ENCODE results near the gene FADS1.

FADS1 gene

DNA sequence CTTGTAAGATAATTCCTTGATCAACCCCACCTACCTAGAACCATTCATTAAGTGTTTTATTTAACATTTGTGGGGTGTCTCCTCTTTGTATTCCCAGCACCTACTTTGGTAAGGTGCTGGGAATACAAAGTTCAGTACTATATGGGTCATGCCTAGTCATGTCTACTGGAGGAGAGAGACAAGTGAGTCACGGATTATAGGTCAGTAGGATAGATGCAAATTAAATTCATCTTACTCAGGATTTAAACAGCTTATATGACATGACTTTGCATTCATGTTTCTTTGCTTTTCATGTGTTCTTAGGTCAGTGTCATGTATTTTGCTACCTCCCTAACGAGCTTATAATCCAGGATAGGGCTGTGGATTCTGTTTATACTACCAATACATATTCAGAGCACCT, 3.4 kb upstream of the FADS1 start:
- no peak for DNase-seq

DNA sequence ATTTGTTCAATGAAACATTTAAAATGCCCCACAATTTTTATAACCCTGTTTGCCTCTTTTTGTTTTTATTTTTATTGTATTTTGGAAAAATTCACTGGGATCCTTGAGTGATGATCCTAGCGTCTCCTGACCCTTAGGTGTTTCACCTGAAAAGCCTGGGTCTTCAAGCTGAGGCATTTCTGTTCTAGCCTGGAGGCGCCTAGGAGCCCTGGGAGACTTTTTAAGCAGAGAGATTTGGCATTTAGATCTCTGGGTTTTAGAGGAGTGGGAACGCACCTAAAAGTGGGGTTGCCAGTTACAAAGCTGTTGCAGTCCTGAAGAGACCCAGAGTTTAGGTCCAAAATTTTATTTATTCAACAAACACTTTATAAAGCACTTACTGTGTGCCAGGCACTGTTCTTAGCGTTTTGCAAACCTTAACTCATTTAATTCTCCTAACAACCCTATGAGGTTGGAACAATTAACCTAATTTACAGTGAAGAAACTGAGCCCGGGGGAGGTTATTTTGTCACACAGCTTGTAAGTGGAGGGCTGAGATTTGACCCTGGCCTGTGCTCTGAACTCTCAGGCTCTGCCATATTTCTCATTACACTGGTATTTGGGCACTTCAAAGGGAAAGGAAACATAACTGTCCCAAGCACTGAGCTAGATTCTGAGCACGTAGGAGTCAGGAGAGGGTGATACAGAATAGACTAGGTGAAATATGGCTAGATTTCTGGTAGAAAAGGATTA, 834 bp upstream of the FADS1 start:
- DNase-seq: peak; percentile 41

DNA sequence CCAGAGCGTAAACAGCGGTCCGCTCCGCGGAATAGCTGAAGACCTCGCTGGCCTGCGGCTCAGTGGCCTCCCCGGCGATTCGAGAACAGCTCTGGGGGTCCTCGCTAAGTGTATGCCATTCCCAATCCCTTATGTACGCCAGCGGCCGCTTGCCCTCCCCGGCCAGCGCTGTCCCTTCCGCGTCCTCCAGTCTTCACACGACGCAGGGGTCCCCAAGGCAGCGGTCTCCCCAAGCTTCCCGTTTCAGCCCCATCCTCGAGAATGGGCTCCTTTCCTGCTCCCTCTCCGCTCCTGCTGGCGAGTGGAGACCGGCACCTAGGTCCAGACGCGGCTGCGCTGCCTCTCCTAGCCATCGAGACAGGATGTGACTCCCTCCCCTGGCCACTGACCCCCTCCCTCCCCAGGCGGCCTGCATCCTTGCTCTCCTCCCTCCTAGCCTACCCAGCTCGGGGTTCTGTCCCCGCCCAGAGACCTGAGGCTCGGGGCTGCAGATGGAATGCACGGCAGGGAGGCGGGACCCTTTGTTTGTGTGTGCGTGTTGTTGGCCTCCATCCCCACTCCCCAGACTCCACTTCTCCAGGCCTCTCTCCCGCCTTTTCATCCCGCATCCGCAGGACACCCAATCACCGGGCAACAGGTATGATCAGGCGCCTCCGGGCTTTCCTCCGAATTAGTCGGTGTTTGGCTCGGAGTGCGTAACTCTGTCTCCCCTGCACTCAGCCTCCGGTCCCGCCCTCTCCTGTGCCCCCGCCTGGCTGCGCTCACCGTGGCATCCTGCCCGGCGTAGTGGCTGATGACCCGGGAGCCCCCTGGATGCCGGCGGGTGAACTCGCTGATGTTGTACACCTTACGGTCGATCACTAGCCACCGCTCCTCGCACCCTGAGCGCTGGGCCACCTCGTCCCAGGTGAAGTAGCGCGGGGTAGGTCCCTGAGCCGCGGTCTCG, 740 bp downstream of the FADS1 start:
- DNase-seq: peak; percentile 93

DNA sequence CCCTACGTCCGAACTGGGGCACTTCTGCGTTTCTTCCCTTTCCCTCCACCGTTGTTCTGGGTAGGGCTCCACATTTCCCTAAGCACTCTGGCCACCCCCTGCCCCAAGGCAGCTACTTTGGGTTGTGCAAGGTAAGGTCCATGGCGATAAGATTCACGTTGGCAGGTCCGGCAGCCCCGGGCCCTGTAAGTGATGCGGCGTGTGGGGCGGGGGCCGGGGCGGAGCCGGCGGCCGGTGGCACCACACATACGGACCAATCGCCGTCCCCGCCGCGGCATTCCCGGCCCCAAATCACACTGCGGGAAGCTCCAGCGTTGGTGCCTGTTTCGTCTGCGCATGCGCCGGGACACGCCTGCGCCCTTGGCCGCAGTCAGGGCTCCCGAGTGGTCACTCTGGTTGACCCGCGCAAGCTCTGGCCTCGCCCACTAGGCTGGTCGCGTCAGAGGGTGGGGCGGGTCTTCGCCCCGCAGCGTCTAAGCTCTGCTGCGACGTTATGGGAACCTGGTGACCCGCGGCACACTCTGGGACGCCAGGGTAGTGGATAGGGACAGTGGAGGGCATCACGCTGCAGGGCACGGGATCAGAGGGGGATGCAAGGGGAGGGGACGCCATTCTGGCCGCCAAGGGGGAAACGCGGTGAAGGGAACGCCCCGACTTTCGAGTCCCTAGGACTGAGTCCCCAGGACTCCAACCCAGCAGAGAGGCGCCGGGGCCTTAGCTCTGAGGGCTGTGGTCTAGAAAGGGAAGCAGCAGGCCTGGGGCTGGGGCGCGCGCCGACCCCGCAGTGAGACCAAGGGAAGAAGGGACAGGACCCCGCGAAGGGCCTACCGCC, 1.6 kb downstream of the FADS1 start:
- peak; percentile 97 for DNase-seq

DNA sequence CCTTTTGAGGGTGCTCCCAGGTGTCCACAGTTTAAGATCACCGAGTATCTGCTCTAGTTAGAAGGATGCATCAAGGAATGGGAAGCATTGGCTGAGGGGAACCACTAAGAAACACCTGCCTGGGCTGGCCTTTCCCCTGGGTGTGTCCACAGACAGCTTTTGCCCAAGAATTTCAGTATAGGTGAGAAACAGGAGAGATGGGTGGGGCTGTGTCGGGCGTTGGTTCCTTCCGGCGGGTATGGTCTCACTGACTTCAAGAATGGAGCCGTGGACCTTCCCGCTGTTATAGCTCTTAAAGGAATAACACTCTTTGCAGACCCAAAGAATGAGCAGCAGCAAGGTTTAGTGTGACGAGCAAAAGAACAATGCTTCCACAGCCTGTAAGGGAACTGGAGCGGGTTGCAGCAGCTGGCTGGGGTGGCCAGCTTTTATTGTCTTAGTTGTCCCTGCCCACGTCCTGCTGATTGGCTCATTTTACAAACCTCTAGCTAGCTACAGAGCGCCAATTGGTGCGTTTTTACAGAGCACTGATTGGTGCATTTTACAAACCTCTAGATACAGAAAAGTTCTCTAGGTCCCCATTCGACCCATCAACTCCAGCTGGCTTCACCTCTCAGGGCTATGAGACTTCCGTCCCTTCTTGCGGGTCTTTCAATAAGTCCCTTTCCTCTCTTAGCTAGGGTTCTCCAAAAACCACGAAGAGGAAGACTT, 2.4 kb downstream of the FADS1 start:
- peak; percentile 77 for DNase-seq

DNA sequence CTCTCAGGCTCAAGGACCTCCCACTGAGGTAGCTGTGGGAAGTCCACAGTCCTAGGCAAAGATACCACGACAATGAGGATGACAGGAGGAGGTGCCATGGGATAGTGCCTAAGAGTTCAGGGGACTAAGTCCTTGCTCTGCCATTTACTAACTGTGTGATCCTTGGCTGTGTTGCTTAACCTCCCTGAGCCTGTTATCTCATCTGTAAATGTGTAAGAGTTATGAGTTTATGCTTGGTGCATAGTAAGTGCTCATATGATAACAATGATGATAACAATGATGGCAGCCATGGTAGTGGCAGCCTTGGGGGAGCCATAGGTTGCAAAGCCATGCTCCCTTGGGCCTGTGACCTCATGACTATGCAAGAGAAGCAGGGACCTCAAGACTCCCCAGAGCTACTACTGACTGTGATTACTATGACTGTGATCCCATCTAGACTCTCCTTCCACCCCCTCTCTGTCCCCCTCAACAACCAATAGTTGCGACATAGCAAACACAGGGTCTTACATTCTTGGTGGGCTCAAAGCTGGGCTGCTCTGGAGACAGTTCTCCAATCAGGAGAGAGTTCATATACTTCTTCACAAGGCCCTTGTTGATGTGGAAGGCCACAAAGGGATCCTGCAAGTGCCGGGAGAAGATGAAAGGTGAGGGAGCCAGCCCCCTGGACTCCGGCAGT, 3.9 kb downstream of the FADS1 start:
- DNase-seq: no peak

DNA sequence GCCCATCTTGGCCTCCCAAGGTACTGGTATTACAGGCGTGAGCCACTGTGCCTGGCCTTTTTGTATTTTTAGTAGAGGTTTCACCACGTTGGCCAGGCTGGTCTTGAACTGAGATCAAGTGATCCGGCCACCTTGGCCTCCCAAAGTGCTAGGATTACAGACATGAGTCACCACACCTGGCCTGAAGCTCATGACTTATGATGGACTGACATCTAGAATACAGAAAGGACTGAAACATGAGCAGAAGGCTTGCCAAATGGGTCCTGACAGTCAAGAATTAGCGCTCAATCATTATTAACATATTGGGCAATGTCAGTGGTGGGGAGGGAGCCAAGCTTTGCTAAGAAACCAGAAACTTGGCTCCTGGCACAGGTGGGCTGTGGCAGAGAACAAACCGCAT, 5.0 kb downstream of the FADS1 start:
- DNase-seq: no peak

DNA sequence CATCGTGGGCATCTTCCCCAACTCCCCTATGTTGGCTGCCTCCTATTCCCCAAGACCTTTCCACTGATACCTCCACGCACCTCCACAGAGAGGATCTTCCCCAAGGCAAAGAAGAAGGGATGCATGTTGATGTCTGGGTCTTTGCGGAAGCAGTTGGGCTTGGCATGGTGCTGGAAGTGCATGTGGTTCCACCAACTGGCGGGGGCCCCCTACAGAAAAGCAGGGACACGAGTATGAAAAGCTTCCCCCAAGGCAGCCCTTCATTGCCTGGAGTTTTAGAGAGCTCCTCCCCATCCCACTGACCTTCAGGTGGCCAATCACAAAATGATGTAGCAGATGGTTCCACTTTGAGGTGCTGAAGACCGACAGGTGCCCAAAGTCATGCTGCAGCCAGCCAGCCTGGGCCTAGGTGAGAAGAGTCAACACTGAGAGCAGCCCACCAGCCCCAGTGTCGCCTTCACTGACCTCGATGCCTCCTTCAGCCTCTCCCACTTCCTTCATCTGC, 6.1 kb downstream of the FADS1 start:
- DNase-seq: no peak

DNA sequence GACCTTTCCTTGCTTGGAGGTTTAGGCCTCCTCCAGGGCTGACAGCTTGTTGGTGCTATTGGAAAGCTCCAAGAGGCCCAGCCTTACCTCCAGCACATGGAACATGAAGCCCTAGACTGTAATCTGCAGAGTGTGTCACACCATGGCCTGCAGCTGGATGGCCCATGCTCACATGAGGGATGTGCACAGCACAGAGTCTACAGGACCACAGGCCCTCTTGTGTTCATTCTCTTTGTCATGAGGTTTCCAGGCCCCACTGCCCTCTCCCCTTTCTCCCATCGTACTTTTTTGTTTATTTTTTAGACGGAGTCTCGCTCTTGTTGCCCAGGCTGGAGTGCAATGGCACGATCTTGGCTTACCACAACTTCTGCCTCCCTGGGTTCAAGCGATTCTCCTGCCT, 10.0 kb downstream of the FADS1 start:
- DNase-seq: no peak

DNA sequence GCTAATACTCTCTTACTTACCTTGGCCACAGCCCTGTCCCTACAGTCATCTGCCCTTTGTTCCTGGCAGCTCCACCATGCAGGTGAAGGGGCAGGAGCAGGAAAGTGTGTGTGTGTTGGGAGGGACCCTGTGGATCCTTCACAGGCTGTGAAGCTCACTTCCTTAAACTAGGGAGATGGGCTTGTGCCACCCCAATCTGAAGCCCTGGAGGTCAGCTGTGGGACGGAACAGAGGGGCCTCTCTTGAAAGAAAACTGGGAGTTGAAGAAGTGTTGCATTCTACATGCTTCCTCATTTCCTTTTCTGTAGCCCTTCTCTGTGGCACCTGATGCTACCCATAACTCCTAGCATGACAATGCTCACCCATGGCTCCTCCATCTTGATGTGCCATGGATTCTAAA, 11.7 kb downstream of the FADS1 start:
- no peak for DNase-seq

DNA sequence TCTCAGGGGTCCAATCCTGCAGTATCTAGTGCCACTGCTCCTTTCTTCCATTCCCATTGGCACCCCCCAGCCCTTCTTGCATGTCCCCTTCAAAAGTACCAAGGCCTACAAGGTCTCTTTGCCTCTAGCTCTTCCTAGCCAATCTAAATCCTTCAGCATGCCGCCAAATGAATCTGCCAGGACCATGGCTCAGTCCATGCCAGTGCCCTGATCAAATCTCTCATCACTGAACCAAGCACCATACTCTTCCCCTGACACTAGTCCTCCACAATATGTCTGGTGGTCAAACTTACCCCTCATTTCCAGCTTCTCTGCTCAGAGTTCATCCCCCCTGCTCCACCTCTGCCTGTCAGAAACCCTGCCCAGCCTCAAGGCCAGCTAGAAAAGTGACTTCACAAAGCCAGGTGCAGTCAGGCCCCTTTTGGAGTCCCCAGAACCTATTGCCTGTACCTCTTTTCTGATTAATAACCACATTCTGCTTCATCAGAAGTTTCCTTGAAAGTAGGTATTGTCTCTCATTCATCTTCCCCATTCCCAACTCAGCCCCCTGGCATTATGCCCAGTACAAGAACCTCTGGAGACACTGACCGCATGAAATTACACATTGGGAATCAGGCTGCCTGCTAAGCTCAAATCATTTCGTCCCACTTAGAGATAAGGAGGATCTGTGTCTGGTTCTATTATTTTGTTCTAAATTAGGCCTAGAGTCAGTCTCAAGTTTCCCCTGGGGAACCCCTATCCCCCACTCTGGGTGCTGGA, 12.7 kb downstream of the FADS1 start:
- DNase-seq: no peak

- no peak for DNase-seq
Observed at GRCh38 chr11:61802605-61803004, 14.2 kb downstream of the FADS1 start.

- DNase-seq: no peak
Observed at GRCh38 chr11:61800331-61801281, 16.2 kb downstream of the FADS1 start.

DNA sequence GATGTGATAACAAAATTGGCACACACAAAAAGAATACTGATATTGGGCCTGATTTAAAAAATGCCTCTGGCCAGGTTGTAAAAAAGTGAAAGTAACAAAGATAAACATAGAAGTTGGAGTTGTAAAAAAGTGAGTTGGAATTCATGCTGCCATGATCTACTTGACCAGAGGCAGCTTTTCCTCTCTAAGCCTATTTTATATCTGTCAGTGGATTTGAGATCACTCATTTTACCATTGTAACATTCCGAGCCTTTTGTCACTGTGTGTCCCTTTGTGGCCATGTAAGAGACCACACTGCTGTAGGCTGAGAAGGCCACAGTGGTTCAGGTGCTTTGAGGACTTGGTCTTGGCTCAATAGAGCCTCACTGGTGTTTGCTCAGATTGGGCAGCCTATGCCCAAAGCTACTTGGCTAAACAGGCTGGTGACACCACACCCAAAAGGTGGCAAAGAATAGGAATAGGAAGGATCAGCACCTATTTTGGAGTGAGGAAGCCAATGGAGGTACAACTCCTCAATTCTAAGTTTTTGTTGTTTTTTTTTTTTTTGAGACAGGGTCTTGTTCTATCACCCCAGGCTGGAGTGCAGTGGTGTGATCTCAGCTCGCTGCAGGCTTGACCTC, 17.0 kb downstream of the FADS1 start:
- peak; percentile 20 for DNase-seq

DNA sequence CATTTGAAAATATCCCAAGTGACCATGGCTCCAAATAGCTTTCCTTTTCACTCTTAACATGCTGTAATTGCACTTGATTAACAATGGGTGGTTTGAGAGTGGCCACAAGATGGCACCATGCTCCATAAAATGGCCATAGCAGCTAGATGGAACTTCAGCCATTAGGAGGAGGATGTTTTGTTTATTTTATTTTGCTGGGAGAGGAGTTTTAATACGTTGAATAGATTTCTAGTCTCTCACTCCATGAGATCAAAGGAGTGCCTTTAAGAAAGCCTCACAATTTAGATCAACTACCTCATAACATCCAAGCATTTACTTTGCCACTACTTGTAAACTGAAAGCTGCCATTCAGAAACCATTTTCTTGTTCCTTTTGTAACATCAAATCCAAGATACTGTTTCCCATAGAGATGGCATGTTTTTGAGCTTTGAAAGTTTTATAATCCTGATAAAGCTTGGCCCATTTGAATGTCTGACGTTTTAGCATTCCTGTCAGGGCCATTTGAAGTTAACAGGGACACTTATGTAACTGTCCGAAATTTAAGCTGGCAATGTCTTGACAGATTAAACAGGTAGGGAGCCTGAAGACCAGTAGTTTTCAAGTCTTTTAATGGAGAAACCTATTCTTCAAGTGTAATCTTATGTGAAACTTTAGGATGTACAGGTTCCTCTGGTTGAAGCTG, 19.4 kb downstream of the FADS1 start:
- DNase-seq: peak; percentile 83

GRCh38 chr11:61795876-61796526, 20.8 kb downstream of the FADS1 start:
- DNase-seq: no peak

DNA sequence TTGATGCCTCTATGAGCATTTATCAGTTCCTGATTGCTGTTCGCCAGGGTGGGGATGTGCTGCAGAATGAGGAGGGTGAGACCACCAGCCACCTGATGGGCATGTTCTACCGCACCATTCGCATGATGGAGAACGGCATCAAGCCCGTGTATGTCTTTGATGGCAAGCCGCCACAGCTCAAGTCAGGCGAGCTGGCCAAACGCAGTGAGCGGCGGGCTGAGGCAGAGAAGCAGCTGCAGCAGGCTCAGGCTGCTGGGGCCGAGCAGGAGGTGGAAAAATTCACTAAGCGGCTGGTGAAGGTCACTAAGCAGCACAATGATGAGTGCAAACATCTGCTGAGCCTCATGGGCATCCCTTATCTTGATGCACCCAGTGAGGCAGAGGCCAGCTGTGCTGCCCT, 21.3 kb downstream of the FADS1 start:
- no peak for DNase-seq

DNA sequence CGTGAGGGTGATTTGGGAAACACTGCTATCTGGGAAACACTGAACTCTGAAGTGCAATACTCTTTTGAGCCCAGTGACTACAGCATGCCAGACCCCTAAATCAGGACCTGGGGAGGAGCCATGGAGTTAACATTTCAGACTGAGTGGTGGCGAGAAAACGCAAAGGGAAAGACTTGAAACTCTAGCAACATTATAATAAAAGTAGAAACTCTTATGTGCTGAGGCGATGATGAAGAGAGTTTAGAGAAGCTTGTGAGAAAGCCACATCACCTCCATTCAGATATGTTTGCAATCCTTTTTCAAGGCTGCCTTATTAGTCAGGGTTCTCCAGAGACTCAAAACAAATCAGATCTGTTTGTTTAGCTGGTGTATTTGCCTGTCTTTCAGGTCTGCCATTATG, 22.2 kb downstream of the FADS1 start:
- DNase-seq: no peak

Measured in NCI-H69 (cell line).